ACC112 (cell line): Measurements from ENCODE around the gene NOC4L.

Experiments
- H2AFZ ChIP-seq: fragments of 200-600 bp; sonication (generic); one replicate; pipeline ENCODE4 v1.6.0; 2017; ENCODE audit warnings: antibody characterized with exemption, low read length; ENCODE audit not compliant: unreplicated experiment
- H3K27ac ChIP-seq: fragments of 200-600 bp; sonication (generic); 2 replicates; pipeline ENCODE4 v1.5.1; 2014; ENCODE audit warnings: low read depth, mild to moderate bottlenecking, antibody characterized with exemption, low read length, moderate library complexity
- H3K27me3 ChIP-seq: fragments of 200-600 bp; sonication (generic); 2 replicates; pipeline ENCODE4 v1.6.1; 2014; ENCODE audit warnings: mild to moderate bottlenecking, antibody characterized with exemption, low read length, moderate library complexity, mixed read lengths; ENCODE audit not compliant: insufficient read depth
- H3K36me3 ChIP-seq: fragments of 200-600 bp; sonication (generic); 2 replicates; pipeline ENCODE4 v1.6.1; 2016; ENCODE audit warnings: mild to moderate bottlenecking, antibody characterized with exemption, low read length, moderate library complexity, mixed read lengths; ENCODE audit not compliant: insufficient read depth
- H3K4me1 ChIP-seq: fragments of 200-600 bp; sonication (generic); one replicate; pipeline ENCODE4 v1.6.1; 2016; ENCODE audit warnings: low read length, mixed read lengths; ENCODE audit not compliant: insufficient read depth, unreplicated experiment, control insufficient read depth
- H3K4me3 ChIP-seq: fragments of 200-600 bp; sonication (generic); 2 replicates; pipeline ENCODE4 v1.5.1; 2014; ENCODE audit warnings: mild to moderate bottlenecking, low read depth, low read length
- H3K79me2 ChIP-seq: fragments of 200-600 bp; sonication (generic); one replicate; pipeline ENCODE4 v1.6.0; 2016; ENCODE audit warnings: low read length; ENCODE audit not compliant: control insufficient read depth, unreplicated experiment, insufficient read depth

NOC4L gene

GRCh38 chr12:132163911-132164288 lies 19.6 kb downstream of the NOC4L start:
- Histone ChIP-seq H3K36me3 (no peaks in the 10 kb centered on the region), H3K79me2 (no peaks in the 10 kb centered on the region), H3K4me1 (peaks cover 16% of the 10 kb centered on the region), H3K27me3 (no peaks in the 10 kb centered on the region), H3K27ac (no peak overlapping the region), H3K4me3 (no peak overlapping the region), H2AFZ (no peak overlapping the region)

DNA sequence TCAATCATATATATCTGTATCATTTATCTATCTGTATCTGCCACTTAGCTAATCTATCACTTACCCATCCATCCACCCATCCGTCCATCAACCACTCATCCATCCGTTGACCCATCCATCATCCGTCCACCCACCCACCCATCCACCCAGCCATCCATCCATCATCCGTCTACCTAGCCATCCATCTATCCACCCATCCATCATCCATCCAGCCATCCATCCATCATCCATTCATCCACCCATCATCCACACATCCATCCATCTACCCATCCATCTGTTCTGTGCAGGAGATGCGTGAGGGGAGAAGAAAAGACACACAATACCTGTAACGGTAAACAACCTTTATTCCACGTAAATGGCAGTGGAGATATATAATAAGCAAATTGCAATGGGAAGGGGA lies 20.2 kb downstream of the NOC4L start:
- no peaks in the 10 kb centered on the region for H3K36me3 ChIP-seq
- H3K27ac ChIP-seq: no peak overlapping the region
- H3K4me3 ChIP-seq: no peak overlapping the region
- H3K79me2 ChIP-seq: no peaks in the 10 kb centered on the region
- H2AFZ ChIP-seq: no peak overlapping the region
- no peaks in the 10 kb centered on the region for H3K27me3 ChIP-seq
- peaks cover 17% of the 10 kb centered on the region for H3K4me1 ChIP-seq

- no peaks in the 10 kb centered on the region for H3K27me3 ChIP-seq
- no peaks in the 10 kb centered on the region for H3K79me2 ChIP-seq
- no peak overlapping the region for H3K4me3 ChIP-seq
- no peak overlapping the region for H3K27ac ChIP-seq
- no peaks in the 10 kb centered on the region for H3K36me3 ChIP-seq
- peaks cover 29% of the 10 kb centered on the region for H3K4me1 ChIP-seq
- H2AFZ ChIP-seq: no peak overlapping the region
These were observed 21.3 kb downstream of the NOC4L start for GRCh38 chr12:132165584-132165983.

- Histone ChIP-seq H3K4me1 (peaks cover 31% of the 10 kb centered on the region), H3K79me2 (no peaks in the 10 kb centered on the region), H3K27me3 (no peaks in the 10 kb centered on the region), H3K36me3 (no peaks in the 10 kb centered on the region), H2AFZ (no peak overlapping the region), H3K4me3 (no peak overlapping the region), H3K27ac (no peak overlapping the region)
These were observed 21.8 kb downstream of the NOC4L start for GRCh38 chr12:132166093-132166492.

DNA sequence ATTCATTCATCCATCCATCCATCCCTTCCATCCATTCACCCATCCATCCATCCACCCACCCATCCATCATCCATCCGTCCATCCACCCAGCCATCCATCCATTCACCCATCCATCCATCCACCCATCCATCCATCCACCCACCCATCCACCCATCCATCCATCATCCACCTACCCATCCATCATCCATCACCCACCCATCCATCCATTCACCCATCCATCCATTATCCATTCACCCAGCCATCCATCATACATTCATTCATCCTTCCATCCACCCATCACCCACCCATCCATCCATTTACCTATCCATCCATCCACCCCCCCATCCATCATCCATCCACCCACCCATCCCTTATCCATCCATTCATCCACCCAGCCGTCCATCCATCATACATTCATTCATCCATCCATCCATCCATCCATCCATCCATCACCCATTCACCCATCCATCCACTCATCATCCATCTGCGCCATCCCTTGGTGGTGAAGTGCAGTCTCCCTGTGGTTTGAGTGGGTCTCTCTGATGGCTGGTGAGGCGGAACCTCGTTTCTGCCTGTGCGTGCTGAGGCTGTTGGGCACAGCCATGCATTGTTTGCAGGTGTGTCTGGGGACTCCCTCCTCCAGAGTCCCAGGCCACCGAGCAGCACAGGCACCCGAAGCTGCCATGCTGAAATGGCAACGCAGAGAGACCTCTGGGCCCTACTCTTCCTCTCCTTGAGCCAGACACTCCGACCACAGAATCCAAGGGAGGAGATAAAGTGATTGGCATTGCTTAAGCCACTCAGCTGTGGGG lies 22.7 kb downstream of the NOC4L start:
- Histone ChIP-seq H2AFZ (no peak overlapping the region), H3K4me1 (peaks cover 30% of the 10 kb centered on the region), H3K79me2 (no peaks in the 10 kb centered on the region), H3K27me3 (no peaks in the 10 kb centered on the region), H3K36me3 (no peaks in the 10 kb centered on the region), H3K4me3 (no peak overlapping the region), H3K27ac (no peak overlapping the region)

- H3K79me2 ChIP-seq: no peaks in the 10 kb centered on the region
- no peak overlapping the region for H2AFZ ChIP-seq
- H3K27me3 ChIP-seq: no peaks in the 10 kb centered on the region
- peaks cover 24% of the 10 kb centered on the region for H3K4me1 ChIP-seq
- no peak overlapping the region for H3K27ac ChIP-seq
- H3K4me3 ChIP-seq: no peak overlapping the region
- no peaks in the 10 kb centered on the region for H3K36me3 ChIP-seq
These were observed 23.5 kb downstream of the NOC4L start for GRCh38 chr12:132167611-132168310.

GRCh38 chr12:132168311-132169031 lies 24.2 kb downstream of the NOC4L start:
- no peak overlapping the region for H2AFZ ChIP-seq
- H3K27ac ChIP-seq: no peak overlapping the region
- peaks cover 17% of the 10 kb centered on the region for H3K4me1 ChIP-seq
- no peak overlapping the region for H3K4me3 ChIP-seq
- no peaks in the 10 kb centered on the region for H3K79me2 ChIP-seq
- H3K36me3 ChIP-seq: no peaks in the 10 kb centered on the region
- H3K27me3 ChIP-seq: no peaks in the 10 kb centered on the region

- H3K36me3 ChIP-seq: no peaks in the 10 kb centered on the region
- peak overlapping the region; percentile 30 for H3K27ac ChIP-seq
- no peak overlapping the region for H2AFZ ChIP-seq
- H3K4me1 ChIP-seq: peaks cover 15% of the 10 kb centered on the region
- no peaks in the 10 kb centered on the region for H3K79me2 ChIP-seq
- H3K4me3 ChIP-seq: no peak overlapping the region
- H3K27me3 ChIP-seq: no peaks in the 10 kb centered on the region
These were observed 25.1 kb downstream of the NOC4L start for GRCh38 chr12:132169376-132169775.

GRCh38 chr12:132170094-132170636 lies 25.9 kb downstream of the NOC4L start:
- Histone ChIP-seq H3K27ac (peak overlapping the region; percentile 30), H3K27me3 (no peaks in the 10 kb centered on the region), H2AFZ (no peak overlapping the region), H3K4me1 (peaks cover 15% of the 10 kb centered on the region), H3K4me3 (no peak overlapping the region), H3K79me2 (no peaks in the 10 kb centered on the region), H3K36me3 (no peaks in the 10 kb centered on the region)

GRCh38 chr12:132170637-132171292 lies 26.5 kb downstream of the NOC4L start:
- Histone ChIP-seq H3K27me3 (no peaks in the 10 kb centered on the region; the same call in 1 of the 2 replicates), H3K4me3 (no peak overlapping the region), H3K36me3 (no peaks in the 10 kb centered on the region), H3K4me1 (peaks cover 15% of the 10 kb centered on the region), H2AFZ (no peak overlapping the region), H3K79me2 (no peaks in the 10 kb centered on the region), H3K27ac (peak overlapping the region; percentile 30)
